ENCODE data around the gene KRT40.

KRT40 gene

GRCh38 chr17:40932608-40933007, 51.5 kb downstream of the KRT40 start:
- TF ChIP-seq TAF1 (IDR thresholded peaks at IDR 0.05; ENCODE audit: borderline replicate concordance, low read depth, low read length) (no peak), POLR2AphosphoS5 (IDR thresholded peaks at IDR 0.05; ENCODE audit: low read depth, low read length) (no peak), POLR2A (IDR thresholded peaks at IDR 0.05; ENCODE audit: low read depth, low read length) (no peak)
- no peak for DNase-seq (ENCODE audit: insufficient read length)
- FAIRE-seq, result no peak

GRCh38 chr17:40931311-40931710, 52.8 kb downstream of the KRT40 start:
- TF ChIP-seq POLR2AphosphoS5 (IDR thresholded peaks at IDR 0.05; ENCODE audit: low read depth, low read length) (no peak), POLR2A (IDR thresholded peaks at IDR 0.05; ENCODE audit: low read depth, low read length) (no peak), TAF1 (IDR thresholded peaks at IDR 0.05; ENCODE audit: borderline replicate concordance, low read depth, low read length) (no peak)
- FAIRE-seq (no peak), DNase-seq (ENCODE audit: insufficient read length) (no peak)
